Common myeloid progenitor, CD34-positive (primary cell): ENCODE measurements around the gene AMBRA1.

Source experiments
- CTCF ChIA-PET: fragments of 350-600 bp; sonication (Branson Sonifier 250); formaldehyde crosslinking; loops from one replicate; lab custom pipeline; 2021; ENCODE audit warnings: antibody characterized with exemption; lab: Charles Lee
- POLR2A ChIA-PET: fragments of 350-600 bp; sonication (Branson Sonifier 250); formaldehyde crosslinking; loops from one replicate; lab custom pipeline; 2021; ENCODE audit warnings: antibody characterized with exemption; lab: Charles Lee
- DNase-seq, 3 donors: peaks; one replicate each; pipeline versions ENCODE4 v3.0.0 to v3.0.0-alpha.2; 2013
- H3K27ac ChIP-seq, 2 experiments: 1 replicate in 1 of 2; 2 replicates in 1 of 2; pipeline ENCODE4 v1.7.0; 2013; ENCODE audit warnings: inconsistent platforms in 2 of 2, low read length in 2 of 2, mild to moderate bottlenecking in 2 of 2, low read depth in 1 of 2, moderate library complexity in 1 of 2; ENCODE audit not compliant: severe bottlenecking in 2 of 2, insufficient read depth in 1 of 2, poor library complexity in 1 of 2
- H3K27me3 ChIP-seq, 5 experiments: replicated peaks in 2 of 5; 1 replicate in 3 of 5; 2 replicates in 2 of 5; pipeline versions ENCODE4 v1.6.1 to v1.7.0; 2013; ENCODE audit warnings: low read length in 4 of 5, mild to moderate bottlenecking in 2 of 5, moderate library complexity in 2 of 5, inconsistent platforms in 1 of 5; ENCODE audit not compliant: insufficient read depth in 5 of 5, control insufficient read depth in 4 of 5
- H3K36me3 ChIP-seq, 4 experiments: 1 replicate in 2 of 4; 2 replicates in 2 of 4; pipeline versions ENCODE4 v1.6.1 to v1.7.0; 2013; ENCODE audit warnings: low read length in 3 of 4, control low read depth in 1 of 4, mild to moderate bottlenecking in 1 of 4; ENCODE audit not compliant: control insufficient read depth in 4 of 4, insufficient read depth in 4 of 4
- H3K4me1 ChIP-seq, 4 experiments: 1 replicate in 3 of 4; 2 replicates in 1 of 4; pipeline versions ENCODE4 v1.6.1 to v1.7.1; 2013; ENCODE audit warnings: low read length in 3 of 4, mild to moderate bottlenecking in 3 of 4, control low read depth in 1 of 4, inconsistent platforms in 1 of 4, moderate library complexity in 1 of 4; ENCODE audit not compliant: control insufficient read depth in 4 of 4, insufficient read depth in 4 of 4; ENCODE audit errors: control extremely low read depth in 1 of 4
- H3K4me3 ChIP-seq, 7 experiments: 1 replicate in 4 of 7; 2 replicates in 3 of 7; pipeline versions ENCODE4 v1.5.1 to v1.7.0; 2013; ENCODE audit warnings: mild to moderate bottlenecking in 7 of 7, low read length in 6 of 7, moderate library complexity in 6 of 7, inconsistent platforms in 2 of 7, low read depth in 2 of 7, control low read depth in 1 of 7; ENCODE audit not compliant: insufficient read depth in 4 of 7, control insufficient read depth in 1 of 7; ENCODE audit errors: extremely low read depth in 1 of 7
- H3K9me3 ChIP-seq, 5 experiments: 1 replicate in 4 of 5; 2 replicates in 1 of 5; pipeline versions ENCODE4 v1.6.1 to v1.7.1; 2013; ENCODE audit warnings: low read length in 4 of 5, mild to moderate bottlenecking in 2 of 5, inconsistent platforms in 1 of 5, low read depth in 1 of 5, moderate library complexity in 1 of 5; ENCODE audit not compliant: control insufficient read depth in 4 of 5, insufficient read depth in 2 of 5; ENCODE audit errors: control extremely low read depth in 1 of 5
- WGBS: methylation state at CpG from one replicate; pipeline ENCODE4 v1.1.5; 2013; ENCODE audit not compliant: insufficient coverage; 5-methylcytosine and 5-hydroxymethylcytosine counted together

The AMBRA1 gene

GRCh38 chr11:46615756-46616155 lies 21.9 kb upstream of the AMBRA1 start:
- DNase-seq, result no peak
- ChIA-PET CTCF (interaction anchor here (1.0 to 2.5 kb wide), 6 partner anchors 8 to 264 kb away, joined by 3 to 6 read pairs (median 4); no protein-coding TSS in a partner anchor), POLR2A (interaction anchor here (0.6 to 1.1 kb wide), 2 partner anchors 13 to 22 kb away, joined by 3 to 4 read pairs; partner anchors contain the start of gene AMBRA1)
- Histone ChIP-seq H3K27ac (no peak overlapping the region), H3K4me3 (no peak overlapping the region), H3K36me3 (peaks cover 0 to 6% (median 2%) of the 10 kb centered on the region in 4 experiments), H3K27me3 (no peaks in the 10 kb centered on the region), H3K4me1 (peaks cover 10 to 18% (median 14%) of the 10 kb centered on the region in 4 experiments), H3K9me3 (no peaks in the 10 kb centered on the region)
- WGBS, result 97% methylated on average over 5 of the region's 7 CpGs

GRCh38 chr11:46612326-46612725 lies 18.5 kb upstream of the AMBRA1 start:
- H3K4me3 ChIP-seq, result no peak overlapping the region
- H3K4me1 ChIP-seq, result peaks cover 0 to 6% (median 3%) of the 10 kb centered on the region in 4 experiments
- no peak overlapping the region for H3K27ac ChIP-seq
- no peaks in the 10 kb centered on the region for H3K36me3 ChIP-seq
- ChIA-PET CTCF (interaction anchor here (1.0 to 1.1 kb wide), 4 partner anchors 10 to 68 kb away, joined by 3 to 4 read pairs (median 3); no protein-coding TSS in a partner anchor), POLR2A (interaction anchor here (0.8 kb wide), 1 partner anchor 60 kb away, joined by 5 read pairs; no protein-coding TSS in a partner anchor)
- WGBS, result no CpG with 5 or more reads among the region's 2 CpGs
- H3K27me3 ChIP-seq, result no peaks in the 10 kb centered on the region
- no peaks in the 10 kb centered on the region for H3K9me3 ChIP-seq
- DNase-seq, result no peak

- Histone ChIP-seq H3K27ac (no peak overlapping the region), H3K9me3 (no peaks in the 10 kb centered on the region), H3K4me1 (peaks cover 0 to 6% (median 2%) of the 10 kb centered on the region in 4 experiments), H3K36me3 (no peaks in the 10 kb centered on the region), H3K27me3 (no peaks in the 10 kb centered on the region), H3K4me3 (no peak overlapping the region)
- peak in 1 of 3 donors; percentile 39 for DNase-seq
- 87% methylated on average over 3 of the region's 5 CpGs for WGBS
- ChIA-PET CTCF (interaction anchor here (1.0 to 1.1 kb wide), 4 partner anchors 9 to 67 kb away, joined by 3 to 4 read pairs (median 3); no protein-coding TSS in a partner anchor), POLR2A (interaction anchor here (0.8 kb wide), 1 partner anchor 60 kb away, joined by 5 read pairs; no protein-coding TSS in a partner anchor)
Observed at GRCh38 chr11:46611526-46612304, 17.9 kb upstream of the AMBRA1 start.

- 100% methylated on average over 2 of the region's 6 CpGs for WGBS
- POLR2A ChIA-PET, result interaction anchor here (1.0 kb wide), 1 partner anchor 10 kb away, joined by 3 read pairs; no protein-coding TSS in a partner anchor
- Histone ChIP-seq H3K27me3 (no peaks in the 10 kb centered on the region), H3K4me3 (no peak overlapping the region), H3K36me3 (no peaks in the 10 kb centered on the region), H3K9me3 (no peaks in the 10 kb centered on the region), H3K27ac (no peak overlapping the region), H3K4me1 (no peaks in the 10 kb centered on the region)
- DNase-seq, result no peak
- CTCF ChIA-PET, result no interaction called here
Observed at GRCh38 chr11:46609386-46609785, 15.6 kb upstream of the AMBRA1 start.

GRCh38 chr11:46607516-46607915 lies 13.7 kb upstream of the AMBRA1 start:
- Histone ChIP-seq H3K27me3 (no peaks in the 10 kb centered on the region), H3K4me1 (no peaks in the 10 kb centered on the region), H3K36me3 (peaks cover 0 to 4% (median 2%) of the 10 kb centered on the region in 4 experiments), H3K9me3 (no peaks in the 10 kb centered on the region), H3K27ac (no peak overlapping the region), H3K4me3 (no peak overlapping the region)
- CTCF ChIA-PET, result interaction anchor here (0.5 to 1.2 kb wide), 3 partner anchors 8 to 12 kb away, joined by 3 to 4 read pairs (median 3); no protein-coding TSS in a partner anchor
- DNase-seq, result no peak
- no CpG with 5 or more reads among the region's 1 CpG for WGBS
- POLR2A ChIA-PET, result no interaction called here

GRCh38 chr11:46604796-46605195 lies 11.0 kb upstream of the AMBRA1 start:
- POLR2A ChIA-PET, result no interaction called here
- CTCF ChIA-PET, result no interaction called here

More at GRCh38 chr11:46604796-46605195, 11.0 kb upstream of the AMBRA1 start:
- Histone ChIP-seq H3K27ac (no peak overlapping the region), H3K9me3 (no peaks in the 10 kb centered on the region), H3K4me3 (no peak overlapping the region), H3K27me3 (no peaks in the 10 kb centered on the region), H3K36me3 (peaks cover 0 to 4% (median 2%) of the 10 kb centered on the region in 4 experiments), H3K4me1 (no peaks in the 10 kb centered on the region)
- DNase-seq, result no peak
- 100% methylated on average over 1 of the region's 1 CpG for WGBS
